Calu3 (cell line): ENCODE data around the gene MEIS3. TPM values are rescaled to one million over a fixed set of nuclear protein-coding genes. Genes with fewer than 3 reads are reported as not detected.

Source experiments
- BruUV-seq: library from RNA; stranded (reverse); fragments of 400-500 nt; replicated peaks from 2 replicates; lab custom pipeline; 2021; lab: Mats Ljungman, UMichigan
- CTCF ChIA-PET: fragments of 300-600 bp; sonication (Branson Sonifier 250); formaldehyde crosslinking; loops from one replicate; lab custom pipeline; 2022; ENCODE audit warnings: antibody characterized with exemption; lab: Charles Lee
- DNase-seq: peaks from one replicate; pipeline ENCODE4 v3.0.0; 2022
- H3K27ac Mint-ChIP-seq: one replicate; pipeline ENCODE4 v1.8.0; 2022; ENCODE audit warnings: mixed read lengths; ENCODE audit not compliant: unreplicated experiment
- H3K27me3 Mint-ChIP-seq: one replicate; pipeline ENCODE4 v1.8.0; 2022; ENCODE audit warnings: mixed read lengths; ENCODE audit not compliant: unreplicated experiment
- H3K36me3 Mint-ChIP-seq: one replicate; pipeline ENCODE4 v1.8.0; 2022; ENCODE audit warnings: mild to moderate bottlenecking, moderate library complexity, mixed read lengths; ENCODE audit not compliant: insufficient read depth, unreplicated experiment
- H3K4me1 Mint-ChIP-seq: one replicate; pipeline ENCODE4 v1.8.0; 2022; ENCODE audit warnings: mild to moderate bottlenecking, low read depth, mixed read lengths; ENCODE audit not compliant: unreplicated experiment
- H3K4me3 Mint-ChIP-seq: one replicate; pipeline ENCODE4 v1.8.0; 2022; ENCODE audit warnings: mild to moderate bottlenecking, low read depth, moderate library complexity, mixed read lengths; ENCODE audit not compliant: unreplicated experiment
- H3K9me3 Mint-ChIP-seq: one replicate; pipeline ENCODE4 v1.8.0; 2022; ENCODE audit warnings: low read depth, mixed read lengths; ENCODE audit not compliant: unreplicated experiment
- CTCF ChIP-seq: fragments of 200-600 bp; IDR thresholded peaks from one replicate; pipeline ENCODE4 v1.8.0; 2022; ENCODE audit warnings: antibody characterized with exemption; ENCODE audit not compliant: unreplicated experiment
- intact Hi-C: fragments of 100-400 bp; cut with micrococcal nuclease; formaldehyde crosslinking; loops from one replicate; pipeline ENCODE4 v1.10.0; 2022; ENCODE audit not compliant: unreplicated experiment
- total RNA-seq: library from RNA; stranded (reverse); gene quantifications from 2 replicates; pipeline ENCODE4 v1.2.3, GENCODE V29; 2022

MEIS3 gene
- total RNA-seq, 1 experiment from 2014 or later, result 0.87 TPM

- intact Hi-C loops, result no loop called here
- Mint-ChIP-seq H3K4me3 (no peak overlapping the region), H3K27ac (no peak overlapping the region), H3K36me3 (peaks cover 76% of the 10 kb centered on the region), H3K9me3 (no peaks in the 10 kb centered on the region), H3K4me1 (no peaks in the 10 kb centered on the region), H3K27me3 (no peaks in the 10 kb centered on the region)
- DNase-seq, result no peak
- CTCF ChIA-PET, result no interaction called here
- no peak for TF ChIP-seq CTCF
- no TSS peak for BruUV-seq
These were observed 41.1 kb downstream of the MEIS3 start for GRCh38 chr19:47378246-47378645.

- no TSS peak for BruUV-seq
- CTCF ChIA-PET, result no interaction called here
- Mint-ChIP-seq H3K27ac (no peak overlapping the region), H3K4me3 (no peak overlapping the region), H3K36me3 (peaks cover 76% of the 10 kb centered on the region), H3K9me3 (no peaks in the 10 kb centered on the region), H3K27me3 (no peaks in the 10 kb centered on the region), H3K4me1 (no peaks in the 10 kb centered on the region)
- intact Hi-C loops, result no loop called here
- TF ChIP-seq CTCF, result no peak
- no peak for DNase-seq
These were observed 41.5 kb downstream of the MEIS3 start for GRCh38 chr19:47377801-47378200.

- Mint-ChIP-seq H3K9me3 (no peaks in the 10 kb centered on the region), H3K27me3 (no peaks in the 10 kb centered on the region), H3K4me3 (no peak overlapping the region), H3K4me1 (no peaks in the 10 kb centered on the region), H3K36me3 (peaks cover 75% of the 10 kb centered on the region), H3K27ac (no peak overlapping the region)
- no TSS peak for BruUV-seq
- intact Hi-C loops, result no loop called here
- TF ChIP-seq CTCF, result no peak
- DNase-seq, result no peak
- CTCF ChIA-PET, result no interaction called here
These were observed 42.1 kb downstream of the MEIS3 start for GRCh38 chr19:47377208-47377701.

- Mint-ChIP-seq H3K27ac (peak overlapping the region; percentile 65), H3K4me3 (no peak overlapping the region), H3K4me1 (no peaks in the 10 kb centered on the region), H3K36me3 (peaks cover 74% of the 10 kb centered on the region), H3K9me3 (no peaks in the 10 kb centered on the region), H3K27me3 (no peaks in the 10 kb centered on the region)
- intact Hi-C loops, result no loop called here
- no peak for DNase-seq
- TF ChIP-seq CTCF, result no peak
- CTCF ChIA-PET, result interaction anchor here (0.6 kb wide), 1 partner anchor 36 kb away, joined by 3 read pairs; no protein-coding TSS in a partner anchor
- no TSS peak for BruUV-seq
These were observed 42.7 kb downstream of the MEIS3 start for GRCh38 chr19:47376589-47377144.
